ENCODE results near the gene EYS. TPM values are rescaled to one million over a fixed set of nuclear protein-coding genes. Genes with fewer than 3 reads are reported as not detected.

The EYS gene
- total RNA-seq, 1 experiment from 2014 or later: not detected

DNA sequence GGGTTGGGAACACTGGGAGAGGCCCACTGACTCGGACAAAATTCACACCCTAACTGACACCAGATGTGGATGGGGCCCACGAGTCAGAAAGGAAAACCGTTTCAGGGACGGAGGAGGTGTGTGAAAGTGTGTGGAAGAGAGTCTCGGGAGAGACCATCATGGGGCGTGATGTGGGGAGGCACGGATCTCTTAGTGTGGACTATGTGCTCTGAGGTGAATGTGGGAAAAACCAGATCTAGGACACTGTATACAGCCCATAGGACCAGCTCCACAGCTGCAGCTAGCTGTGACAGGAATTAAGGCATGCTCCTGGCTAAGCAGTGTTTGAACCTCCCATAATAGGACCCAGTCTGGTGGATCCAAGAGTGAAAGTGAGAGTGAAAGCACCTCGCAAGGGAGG is 1380.1 kb downstream of the EYS start:
- DNase-seq (ENCODE audit: low read depth, low spot score) (no peak), ATAC-seq (no peak)
- Histone ChIP-seq H3K9me2 (ENCODE audit: insufficient read depth) (no peaks in the 10 kb centered on the region), H4K20me1 (ENCODE audit: insufficient read depth) (no peaks in the 10 kb centered on the region), H3K4me3 (replicated peaks in 1 of 2; ENCODE audit: low read depth in 1 of 2, low read length in 2 of 2) (no peak overlapping the region), H3K9me3 (ENCODE audit: control insufficient read depth in 1 of 2, insufficient read depth in 1 of 2, low read depth in 1 of 2, low read length in 2 of 2) (peaks cover 0 to 8% of the 10 kb centered on the region in 2 experiments; a peak in 2 of 4 replicates), H3K27ac (ENCODE audit: low read depth, low read length) (no peak overlapping the region), H3K4me1 (ENCODE audit: control insufficient read depth in 1 of 2, insufficient read depth in 2 of 2, low read length in 2 of 2) (no peaks in the 10 kb centered on the region), H3K4me2 (ENCODE audit: low read length) (no peak overlapping the region), H2AFZ (ENCODE audit: low read depth, low read length, poor library complexity, severe bottlenecking) (no peak overlapping the region), H3K36me3 (ENCODE audit: control insufficient read depth in 1 of 2, insufficient read depth in 2 of 2, low read length in 2 of 2) (no peaks in the 10 kb centered on the region), H3K27me3 (ENCODE audit: insufficient read depth, low read length) (no peaks in the 10 kb centered on the region), H3K9ac (ENCODE audit: low read length) (no peak overlapping the region), H3K79me2 (ENCODE audit: insufficient read depth, low read length) (no peaks in the 10 kb centered on the region)
- no TSS peak for BruUV-seq (replicated peaks)
- ChIA-PET RAD21 (ENCODE audit: low non-redundant PET in 1 of 2, low total read pairs in 2 of 2, uncharacterized antibody in 2 of 2, unreplicated experiment in 2 of 2) (no interaction called here), CTCF (no interaction called here), POLR2A (no interaction called here)
- TF ChIP-seq RAD21 (IDR thresholded peaks at IDR 0.05; ENCODE audit: low read depth): no peak
- TF ChIP-seq EZH2 (IDR thresholded peaks at IDR 0.05): no peak
- no peak for TF ChIP-seq CBX3 (IDR thresholded peaks at IDR 0.05; ENCODE audit: low read depth)
- TF ChIP-seq YY1 (IDR thresholded peaks at IDR 0.05; ENCODE audit: extremely low read depth, insufficient replicate concordance, low read depth, low read length): no peak
- TF ChIP-seq SIN3A (IDR thresholded peaks at IDR 0.05; ENCODE audit: low read depth): no peak
- TF ChIP-seq, protein P1, sequence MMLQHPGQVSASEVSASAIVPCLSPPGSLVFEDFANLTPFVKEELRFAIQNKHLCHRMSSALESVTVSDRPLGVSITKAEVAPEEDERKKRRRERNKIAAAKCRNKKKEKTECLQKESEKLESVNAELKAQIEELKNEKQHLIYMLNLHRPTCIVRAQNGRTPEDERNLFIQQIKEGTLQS (IDR thresholded peaks at IDR 0.05): no peak
- TF ChIP-seq, protein P2, sequence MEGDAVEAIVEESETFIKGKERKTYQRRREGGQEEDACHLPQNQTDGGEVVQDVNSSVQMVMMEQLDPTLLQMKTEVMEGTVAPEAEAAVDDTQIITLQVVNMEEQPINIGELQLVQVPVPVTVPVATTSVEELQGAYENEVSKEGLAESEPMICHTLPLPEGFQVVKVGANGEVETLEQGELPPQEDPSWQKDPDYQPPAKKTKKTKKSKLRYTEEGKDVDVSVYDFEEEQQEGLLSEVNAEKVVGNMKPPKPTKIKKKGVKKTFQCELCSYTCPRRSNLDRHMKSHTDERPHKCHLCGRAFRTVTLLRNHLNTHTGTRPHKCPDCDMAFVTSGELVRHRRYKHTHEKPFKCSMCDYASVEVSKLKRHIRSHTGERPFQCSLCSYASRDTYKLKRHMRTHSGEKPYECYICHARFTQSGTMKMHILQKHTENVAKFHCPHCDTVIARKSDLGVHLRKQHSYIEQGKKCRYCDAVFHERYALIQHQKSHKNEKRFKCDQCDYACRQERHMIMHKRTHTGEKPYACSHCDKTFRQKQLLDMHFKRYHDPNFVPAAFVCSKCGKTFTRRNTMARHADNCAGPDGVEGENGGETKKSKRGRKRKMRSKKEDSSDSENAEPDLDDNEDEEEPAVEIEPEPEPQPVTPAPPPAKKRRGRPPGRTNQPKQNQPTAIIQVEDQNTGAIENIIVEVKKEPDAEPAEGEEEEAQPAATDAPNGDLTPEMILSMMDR (IDR thresholded peaks at IDR 0.05 in 2 of 3, conservative IDR thresholded peaks at IDR 0.05 in 1 of 3; ENCODE audit: borderline replicate concordance in 1 of 3, insufficient read depth in 1 of 3, low read depth in 2 of 3, low read length in 2 of 3): no peak
- TF ChIP-seq EGR1 (IDR thresholded peaks at IDR 0.05; ENCODE audit: low read depth): no peak
- no peak for TF ChIP-seq ZNF274 (IDR thresholded peaks at IDR 0.05; ENCODE audit: low read depth, low read length)
- TF ChIP-seq, protein P3, sequence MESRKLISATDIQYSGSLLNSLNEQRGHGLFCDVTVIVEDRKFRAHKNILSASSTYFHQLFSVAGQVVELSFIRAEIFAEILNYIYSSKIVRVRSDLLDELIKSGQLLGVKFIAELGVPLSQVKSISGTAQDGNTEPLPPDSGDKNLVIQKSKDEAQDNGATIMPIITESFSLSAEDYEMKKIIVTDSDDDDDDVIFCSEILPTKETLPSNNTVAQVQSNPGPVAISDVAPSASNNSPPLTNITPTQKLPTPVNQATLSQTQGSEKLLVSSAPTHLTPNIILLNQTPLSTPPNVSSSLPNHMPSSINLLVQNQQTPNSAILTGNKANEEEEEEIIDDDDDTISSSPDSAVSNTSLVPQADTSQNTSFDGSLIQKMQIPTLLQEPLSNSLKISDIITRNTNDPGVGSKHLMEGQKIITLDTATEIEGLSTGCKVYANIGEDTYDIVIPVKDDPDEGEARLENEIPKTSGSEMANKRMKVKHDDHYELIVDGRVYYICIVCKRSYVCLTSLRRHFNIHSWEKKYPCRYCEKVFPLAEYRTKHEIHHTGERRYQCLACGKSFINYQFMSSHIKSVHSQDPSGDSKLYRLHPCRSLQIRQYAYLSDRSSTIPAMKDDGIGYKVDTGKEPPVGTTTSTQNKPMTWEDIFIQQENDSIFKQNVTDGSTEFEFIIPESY (IDR thresholded peaks at IDR 0.05; ENCODE audit: extremely low read depth, insufficient replicate concordance, low read length): no peak
- no peak for TF ChIP-seq ZFX (IDR thresholded peaks at IDR 0.05)
- no peak for TF ChIP-seq TCF7L2 (IDR thresholded peaks at IDR 0.05; ENCODE audit: borderline replicate concordance, extremely low read depth, insufficient read depth, insufficient read length)
- TF ChIP-seq EZH2phosphoT487 (IDR thresholded peaks at IDR 0.05; ENCODE audit: borderline replicate concordance): no peak
- TF ChIP-seq JUND (IDR thresholded peaks at IDR 0.05): no peak
- TF ChIP-seq FOSL1 (IDR thresholded peaks at IDR 0.05; ENCODE audit: low read depth): no peak
- TF ChIP-seq SP1 (IDR thresholded peaks at IDR 0.05; ENCODE audit: low read depth): no peak
- TF ChIP-seq SRF (IDR thresholded peaks at IDR 0.05; ENCODE audit: low read depth): no peak
- TF ChIP-seq ELF1 (IDR thresholded peaks at IDR 0.05; ENCODE audit: borderline replicate concordance, low read depth): no peak
- no peak for TF ChIP-seq POLR2A (IDR thresholded peaks at IDR 0.05; ENCODE audit: borderline replicate concordance, extremely low read depth, insufficient read depth, insufficient read length)
- TF ChIP-seq, protein P4, sequence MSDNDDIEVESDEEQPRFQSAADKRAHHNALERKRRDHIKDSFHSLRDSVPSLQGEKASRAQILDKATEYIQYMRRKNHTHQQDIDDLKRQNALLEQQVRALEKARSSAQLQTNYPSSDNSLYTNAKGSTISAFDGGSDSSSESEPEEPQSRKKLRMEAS (IDR thresholded peaks at IDR 0.05): no peak
- intact Hi-C loops (cut with micrococcal nuclease): no loop called here
